Testis (tissue), 3 donors: ENCODE results near the gene RARG. TPM values are rescaled to one million over a fixed set of nuclear protein-coding genes. Genes with fewer than 3 reads are reported as not detected.
"Not testable (repeated sequence)": the region's sequence is repeated elsewhere in the genome, so short reads cannot be mapped to it uniquely, and the experiment has no call there.

Experiments
- DNase-seq: peaks from one replicate; pipeline ENCODE4 v3.0.0-alpha.2; 2019
- H3K27ac ChIP-seq, 2 donors: fragments of 200-600 bp; sonication (generic); one replicate each; pipeline ENCODE4 v1.5.1; 2019
- H3K27me3 ChIP-seq: fragments of 200-600 bp; sonication (generic); one replicate; pipeline ENCODE4 v1.5.1; 2019
- H3K36me3 ChIP-seq: fragments of 200-600 bp; sonication (generic); one replicate; pipeline ENCODE4 v1.5.1; 2017; ENCODE audit warnings: low read depth; ENCODE audit errors: missing control alignments
- H3K4me1 ChIP-seq: fragments of 200-600 bp; sonication (generic); one replicate; pipeline ENCODE4 v1.5.1; 2019
- H3K4me3 ChIP-seq, 2 donors: fragments of 200-600 bp; sonication (generic); one replicate each; pipeline ENCODE4 v1.5.1; 2017 to 2019
- H3K9me3 ChIP-seq: fragments of 200-600 bp; sonication (generic); one replicate; pipeline ENCODE4 v1.5.1; 2017
- POLR2A ChIP-seq: fragments of 450-650 bp; IDR thresholded peaks from one replicate; pipeline ENCODE4 v1.6.1; 2017; ENCODE audit warnings: antibody characterized with exemption, mild to moderate bottlenecking, moderate library complexity
- WGBS, 2 donors: methylation state at CpG; one replicate each; pipeline ENCODE4 v1.1.5; 2018; 5-methylcytosine and 5-hydroxymethylcytosine counted together
- intact Hi-C: fragments of 100-400 bp; cut with DNase I; formaldehyde crosslinking; loops from one replicate; pipeline ENCODE4 v1.15.1; 2023; ENCODE audit warnings: low total_unique reads
- polyA plus RNA-seq: library from polyadenylated mRNA; stranded (reverse); fragments of 350-450 nt; fragmentation: Illumina TruSeq; extraction: RNeasy Lipid Tissue Mini Kit (QIAGEN cat#74804); gene quantifications from one replicate; pipeline ENCODE4 v1.2.3, GENCODE V29; 2014; ENCODE audit warnings: low read depth, low replicate concordance; ENCODE audit not compliant: insufficient read depth
- total RNA-seq, 2 donors: library from RNA; depleted of rRNA; stranded (reverse); fragments of >200 nt; gene quantifications; one replicate each; pipeline ENCODE4 v1.2.3, GENCODE V29; 2016
- TF ChIP-seq, protein P1 (sequence below), 3 experiments: fragments of 450-650 bp in 2 of 3; fragments of 200-600 bp in 1 of 3; sonication (generic) in 1 of 3; IDR thresholded peaks; one replicate each; pipeline ENCODE4 v1.5.1; 2016 to 2019; ENCODE audit warnings: antibody characterized with exemption in 3 of 3, mild to moderate bottlenecking in 2 of 3, moderate library complexity in 1 of 3

Gene RARG
- total and polyA plus RNA-seq, 3 donors from 2014 or later: 12.1 to 13.6 (median 12.5) TPM

GRCh38 chr12:53181935-53182334 is 50.1 kb downstream of the RARG start:
- 54 to 58% methylated on average over 2 of the region's 2 CpGs for WGBS, 2 donors
- TF ChIP-seq, protein P1, sequence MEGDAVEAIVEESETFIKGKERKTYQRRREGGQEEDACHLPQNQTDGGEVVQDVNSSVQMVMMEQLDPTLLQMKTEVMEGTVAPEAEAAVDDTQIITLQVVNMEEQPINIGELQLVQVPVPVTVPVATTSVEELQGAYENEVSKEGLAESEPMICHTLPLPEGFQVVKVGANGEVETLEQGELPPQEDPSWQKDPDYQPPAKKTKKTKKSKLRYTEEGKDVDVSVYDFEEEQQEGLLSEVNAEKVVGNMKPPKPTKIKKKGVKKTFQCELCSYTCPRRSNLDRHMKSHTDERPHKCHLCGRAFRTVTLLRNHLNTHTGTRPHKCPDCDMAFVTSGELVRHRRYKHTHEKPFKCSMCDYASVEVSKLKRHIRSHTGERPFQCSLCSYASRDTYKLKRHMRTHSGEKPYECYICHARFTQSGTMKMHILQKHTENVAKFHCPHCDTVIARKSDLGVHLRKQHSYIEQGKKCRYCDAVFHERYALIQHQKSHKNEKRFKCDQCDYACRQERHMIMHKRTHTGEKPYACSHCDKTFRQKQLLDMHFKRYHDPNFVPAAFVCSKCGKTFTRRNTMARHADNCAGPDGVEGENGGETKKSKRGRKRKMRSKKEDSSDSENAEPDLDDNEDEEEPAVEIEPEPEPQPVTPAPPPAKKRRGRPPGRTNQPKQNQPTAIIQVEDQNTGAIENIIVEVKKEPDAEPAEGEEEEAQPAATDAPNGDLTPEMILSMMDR (IDR thresholded peaks at IDR 0.05): no peak
- no peak for TF ChIP-seq POLR2A
- no peaks in the 10 kb centered on the region for H3K9me3 ChIP-seq
- no peak overlapping the region for H3K27ac ChIP-seq
- H3K27me3 ChIP-seq: no peaks in the 10 kb centered on the region
- peaks cover 3% of the 10 kb centered on the region for H3K36me3 ChIP-seq
- intact Hi-C loops: no loop called here
- no peak for DNase-seq
- H3K4me3 ChIP-seq: peak overlapping the region in 1 of 2 donors; percentile 92
- peaks cover 24% of the 10 kb centered on the region for H3K4me1 ChIP-seq

DNA sequence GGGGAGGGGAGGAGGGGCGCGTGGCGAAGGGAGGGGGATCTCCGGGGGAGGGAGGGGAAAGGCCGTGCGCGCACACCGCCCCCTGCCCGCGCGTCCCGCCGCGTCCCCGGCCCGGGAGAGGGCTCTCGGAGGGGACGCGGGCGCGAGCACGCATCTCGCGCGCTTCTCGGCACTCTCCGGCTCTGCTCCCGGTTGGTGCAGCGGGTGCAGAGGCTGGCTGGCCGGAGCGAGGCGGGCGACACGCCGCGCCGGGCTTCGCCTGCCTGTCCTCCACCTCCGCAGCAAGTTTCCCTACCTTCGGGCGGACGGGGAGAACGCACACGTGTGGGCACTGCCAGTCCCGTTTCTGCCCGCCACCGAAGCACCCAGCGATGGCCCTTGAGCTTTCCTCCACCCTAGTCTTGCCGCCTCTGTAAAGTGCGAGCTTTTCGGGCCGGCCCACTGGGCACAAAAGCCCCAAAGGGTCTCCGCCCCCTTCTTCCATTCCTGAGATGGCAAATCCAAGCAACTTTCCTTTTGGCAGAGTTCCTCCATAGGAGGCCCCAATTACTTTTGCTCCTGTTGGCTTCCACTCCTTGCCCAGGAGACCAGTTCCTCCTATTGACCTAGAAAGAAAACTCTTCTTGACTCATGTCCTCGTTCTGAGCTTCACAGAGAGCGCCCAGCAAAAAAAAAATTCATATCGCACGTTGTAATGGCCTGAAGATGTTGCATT is 50.9 kb downstream of the RARG start:
- TF ChIP-seq POLR2A: no peak
- TF ChIP-seq, protein P1 (IDR thresholded peaks at IDR 0.05): no peak
- H3K4me3 ChIP-seq: peak overlapping the region; percentile 84 to 92
- no peaks in the 10 kb centered on the region for H3K27me3 ChIP-seq
- peaks cover 3% of the 10 kb centered on the region for H3K36me3 ChIP-seq
- H3K27ac ChIP-seq: peak overlapping the region; percentile 77 to 86
- 1% methylated on average over 13 to 49 of the region's 57 CpGs for WGBS, 2 donors
- intact Hi-C loops: no loop called here
- H3K9me3 ChIP-seq: no peaks in the 10 kb centered on the region
- DNase-seq: peak; percentile 84
- H3K4me1 ChIP-seq: peaks cover 24% of the 10 kb centered on the region

DNA sequence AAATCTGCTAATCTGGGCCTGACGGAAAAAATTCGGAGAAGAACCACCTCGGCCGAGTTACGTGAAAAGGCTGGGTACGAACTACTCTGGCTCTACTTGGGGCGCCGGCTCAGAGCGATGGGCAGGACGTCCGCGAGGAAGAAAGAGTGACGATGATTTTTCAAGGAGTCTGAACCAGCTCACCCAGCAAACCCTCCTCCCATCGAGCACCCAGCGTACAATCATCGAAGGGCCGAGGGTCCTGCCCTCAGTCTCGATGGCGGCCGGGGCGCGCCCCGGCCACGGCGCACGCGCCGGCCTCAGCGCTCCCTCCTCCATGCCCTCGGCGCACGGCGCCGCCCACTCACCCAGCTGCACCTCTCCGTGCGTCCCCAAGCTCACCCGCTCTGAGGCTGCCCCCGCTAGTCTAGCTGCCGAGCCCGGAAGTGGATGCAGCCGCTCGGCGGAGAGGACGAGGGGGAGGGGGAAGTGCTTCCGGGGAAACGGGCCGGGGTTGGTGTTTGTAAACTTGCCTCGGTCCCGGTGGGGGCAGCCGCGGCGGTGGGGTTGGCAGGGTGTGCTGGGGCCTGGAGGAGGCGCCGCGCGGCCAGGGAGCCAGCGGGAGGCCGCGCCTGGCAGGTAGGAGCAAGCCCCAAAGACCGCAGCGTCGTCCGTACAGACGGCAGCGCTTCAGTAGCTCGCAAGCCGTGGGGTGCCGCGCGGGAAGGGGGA is 51.6 kb downstream of the RARG start, which contains the start of the genes CSAD and ZNF740:
TSS of gene CSAD (minus strand) at position 706 of the 711 bp plus-strand sequence. CDS start 7,455 bp downstream, outside the sequence.
TSS of gene ZNF740 (plus strand) at position 503 of the 711 bp plus-strand sequence. CDS start 1,262 bp downstream, outside the sequence.
- H3K27me3 ChIP-seq: no peaks in the 10 kb centered on the region
- peak within 1 kb of the TSS; percentile 77 to 86 for H3K27ac ChIP-seq
- H3K4me1 ChIP-seq: peaks cover 25% of the 10 kb centered on the region
- peak within 1 kb of the TSS; percentile 84 to 92 for H3K4me3 ChIP-seq
- TF ChIP-seq, protein P1 (IDR thresholded peaks at IDR 0.05): no peak
- no peak for TF ChIP-seq POLR2A
- H3K9me3 ChIP-seq: no peaks in the 10 kb centered on the region
- H3K36me3 ChIP-seq: peaks cover 3% of the 10 kb centered on the region
- peak; percentile 98 for DNase-seq
- 0 to 1% methylated on average over 19 to 68 of the region's 70 CpGs for whole genome bisulfite sequencing, 2 donors
- intact Hi-C loops: no loop called here

DNA sequence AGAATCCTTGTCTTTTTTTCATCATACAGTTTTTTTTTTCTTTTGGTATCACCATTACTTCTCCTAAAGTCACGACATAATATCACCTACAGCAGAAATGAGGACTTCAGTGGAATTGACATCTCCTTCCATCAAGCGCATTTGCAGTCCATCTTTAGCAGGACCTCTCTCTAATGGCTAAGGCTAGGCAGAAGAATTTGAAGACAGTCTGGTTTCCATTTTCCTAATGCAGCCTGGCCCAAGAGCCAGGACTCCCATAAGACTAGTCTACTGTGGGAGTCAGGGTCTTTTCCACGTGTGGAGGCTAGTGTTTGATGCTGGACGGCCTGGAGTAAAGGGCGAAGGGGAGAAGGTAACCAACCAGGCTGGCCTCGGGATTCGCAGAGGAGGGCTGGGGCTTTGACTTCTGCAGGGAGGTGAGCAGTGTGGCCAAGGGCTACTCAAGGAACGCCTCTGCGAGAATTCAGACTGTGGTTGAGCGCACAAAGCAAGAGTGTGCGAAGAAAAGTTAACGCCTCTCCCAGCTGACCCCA is 52.3 kb downstream of the RARG start:
- Histone ChIP-seq H3K27ac (peak overlapping the region; percentile 77 to 86), H3K4me1 (peaks cover 28% of the 10 kb centered on the region), H3K4me3 (peak overlapping the region; percentile 84 to 92), H3K36me3 (peaks cover 3% of the 10 kb centered on the region), H3K9me3 (no peaks in the 10 kb centered on the region), H3K27me3 (no peaks in the 10 kb centered on the region)
- DNase-seq: peak; percentile 50
- TF ChIP-seq, protein P1 (IDR thresholded peaks at IDR 0.05): no peak
- no peak for TF ChIP-seq POLR2A
- intact Hi-C loops: no loop called here
- WGBS, 2 donors: 11 to 12% methylated on average over 9 to 12 of the region's 12 CpGs

DNA sequence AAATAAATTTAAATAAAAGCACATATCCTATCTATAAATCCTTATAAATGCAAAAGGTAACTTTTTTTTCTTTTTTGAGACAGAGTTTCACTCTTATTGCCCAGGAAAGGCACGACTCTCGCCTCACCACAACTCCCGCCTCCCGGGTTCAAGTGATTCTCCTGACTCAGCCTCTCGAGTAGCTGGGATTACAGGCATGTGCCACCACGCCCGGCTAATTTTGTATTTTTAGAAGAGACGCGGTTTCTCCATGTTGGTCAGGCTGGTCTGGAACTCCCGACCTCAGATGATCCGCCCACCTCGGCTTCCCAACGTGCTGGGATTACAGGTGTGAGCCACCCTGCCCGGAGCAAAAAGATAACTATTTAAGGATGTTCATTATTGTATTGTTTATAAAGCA is 53.2 kb downstream of the RARG start:
- H3K36me3 ChIP-seq, H3K27ac ChIP-seq, intact Hi-C loops, H3K4me3 ChIP-seq, DNase-seq, H3K9me3 ChIP-seq, H3K27me3 ChIP-seq: not testable (repeated sequence)
- H3K4me1 ChIP-seq: peaks cover 28% of the 10 kb centered on the region
- 57 to 79% methylated on average over 14 of the region's 14 CpGs for WGBS, 2 donors

GRCh38 chr12:53177447-53177846 is 54.6 kb downstream of the RARG start:
- H3K4me1 ChIP-seq: peaks cover 20% of the 10 kb centered on the region
- H3K9me3 ChIP-seq, H3K27me3 ChIP-seq, DNase-seq, H3K27ac ChIP-seq, H3K4me3 ChIP-seq, intact Hi-C loops, H3K36me3 ChIP-seq: not testable (repeated sequence)
- WGBS, 2 donors: 88 to 95% methylated on average over 6 of the region's 6 CpGs
